ENCODE results near the gene WDR37.

DNA sequence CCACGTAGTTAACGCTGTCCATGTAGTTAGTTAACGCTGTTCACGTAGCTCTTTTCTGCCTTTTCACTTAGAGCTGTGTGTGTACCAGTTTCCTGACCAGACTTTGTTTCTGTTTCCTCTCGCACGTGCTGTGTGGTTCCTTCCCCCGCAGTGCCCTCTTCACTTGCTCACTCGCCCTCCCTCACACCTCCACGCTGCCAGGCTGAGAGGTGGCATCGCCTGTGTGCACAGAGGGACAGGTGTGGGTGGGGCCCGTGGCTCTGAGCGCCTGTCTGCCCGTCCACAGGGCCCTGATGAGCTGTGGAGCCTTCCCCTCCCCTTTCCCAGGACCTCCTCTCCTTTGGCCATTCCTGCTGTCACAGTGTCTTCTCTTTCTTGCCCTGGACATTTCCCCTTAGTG lies 30.6 kb downstream of the WDR37 start:
- no peak for TF ChIP-seq CTCF (IDR thresholded peaks at IDR 0.05; ENCODE audit: low read depth, low read length, poor library complexity, severe bottlenecking)
- TF ChIP-seq EZH2phosphoT487 (IDR thresholded peaks at IDR 0.05; ENCODE audit: borderline replicate concordance, low read length): no peak

Measured in DOHH2 (cell line).